ENCODE measurements around the gene PCYT1A.
"Not testable (repeated sequence)": the region's sequence is repeated elsewhere in the genome, so short reads cannot be mapped to it uniquely, and the experiment has no call there.

Gene PCYT1A

DNA sequence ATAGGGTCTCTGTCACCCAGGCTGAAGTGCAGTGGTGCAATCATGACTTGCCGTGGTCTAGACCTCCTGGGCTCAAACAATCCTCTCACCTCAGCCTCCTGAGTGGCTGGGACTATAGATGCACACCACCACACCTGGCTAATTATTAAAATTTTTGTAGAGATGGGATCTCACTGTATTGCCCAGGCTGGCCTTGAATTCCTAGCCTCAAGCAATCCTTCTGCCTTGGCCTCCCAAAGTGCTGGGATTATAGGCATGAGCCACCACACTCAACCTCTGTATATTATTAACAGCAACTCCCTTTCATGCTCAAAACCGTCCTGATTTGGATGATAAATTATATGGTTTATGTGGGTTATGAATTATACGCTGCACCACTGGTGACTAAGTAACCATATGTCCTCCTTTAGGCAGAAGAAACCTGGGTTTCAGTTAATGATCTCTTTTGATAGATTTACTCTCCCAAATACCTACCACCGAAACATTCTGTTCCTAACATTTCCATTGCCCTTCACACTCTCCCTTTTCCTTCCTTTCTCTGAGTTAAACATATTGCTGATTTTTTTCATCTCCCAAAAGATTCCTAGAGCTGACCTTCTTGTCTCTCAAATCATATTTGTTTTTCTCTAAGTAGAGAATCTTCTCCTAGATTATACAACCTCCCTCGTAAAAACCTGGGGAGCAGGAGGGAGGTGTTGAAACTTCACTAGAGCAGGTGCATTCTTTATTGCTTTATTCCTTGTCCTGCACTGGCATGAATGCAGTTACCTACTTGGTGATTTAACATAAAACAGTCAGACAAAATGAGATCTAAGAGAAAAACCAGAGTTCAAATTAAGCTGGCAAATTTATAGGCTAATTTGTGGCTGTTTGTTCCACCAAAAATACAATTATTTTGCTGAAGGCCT, 32.9 kb downstream of the PCYT1A start:
- H3K79me2 ChIP-seq (ENCODE audit: insufficient read depth, low read length) = no peaks in the 10 kb centered on the region
- H3K4me3 ChIP-seq (ENCODE audit: insufficient read depth, low read length, poor library complexity, severe bottlenecking) = no peak overlapping the region
- no peaks in the 10 kb centered on the region for H3F3A ChIP-seq (ENCODE audit: insufficient read depth)
- no peak overlapping the region for H3K27ac ChIP-seq (ENCODE audit: low read depth, low read length)
- H3K4me2 ChIP-seq (ENCODE audit: low read depth, low read length, poor library complexity, severe bottlenecking) = no peak overlapping the region
- H3K9me3 ChIP-seq (ENCODE audit: insufficient read depth, low read length) = no peaks in the 10 kb centered on the region
- H4K20me1 ChIP-seq (ENCODE audit: low read depth, low read length) = no peaks in the 10 kb centered on the region
- H3K36me3 ChIP-seq (ENCODE audit: low read length) = no peaks in the 10 kb centered on the region
- TF ChIP-seq, protein P1, sequence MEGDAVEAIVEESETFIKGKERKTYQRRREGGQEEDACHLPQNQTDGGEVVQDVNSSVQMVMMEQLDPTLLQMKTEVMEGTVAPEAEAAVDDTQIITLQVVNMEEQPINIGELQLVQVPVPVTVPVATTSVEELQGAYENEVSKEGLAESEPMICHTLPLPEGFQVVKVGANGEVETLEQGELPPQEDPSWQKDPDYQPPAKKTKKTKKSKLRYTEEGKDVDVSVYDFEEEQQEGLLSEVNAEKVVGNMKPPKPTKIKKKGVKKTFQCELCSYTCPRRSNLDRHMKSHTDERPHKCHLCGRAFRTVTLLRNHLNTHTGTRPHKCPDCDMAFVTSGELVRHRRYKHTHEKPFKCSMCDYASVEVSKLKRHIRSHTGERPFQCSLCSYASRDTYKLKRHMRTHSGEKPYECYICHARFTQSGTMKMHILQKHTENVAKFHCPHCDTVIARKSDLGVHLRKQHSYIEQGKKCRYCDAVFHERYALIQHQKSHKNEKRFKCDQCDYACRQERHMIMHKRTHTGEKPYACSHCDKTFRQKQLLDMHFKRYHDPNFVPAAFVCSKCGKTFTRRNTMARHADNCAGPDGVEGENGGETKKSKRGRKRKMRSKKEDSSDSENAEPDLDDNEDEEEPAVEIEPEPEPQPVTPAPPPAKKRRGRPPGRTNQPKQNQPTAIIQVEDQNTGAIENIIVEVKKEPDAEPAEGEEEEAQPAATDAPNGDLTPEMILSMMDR (IDR thresholded peaks at IDR 0.05; ENCODE audit: insufficient read depth, low read length, poor library complexity, severe bottlenecking) = no peak
- TF ChIP-seq EZH2phosphoT487 (conservative IDR thresholded peaks at IDR 0.05; ENCODE audit: low read length) = no peak
- H3K27me3 ChIP-seq (ENCODE audit: low read length) = no peaks in the 10 kb centered on the region
- H2AFZ ChIP-seq (ENCODE audit: low read depth, low read length, severe bottlenecking) = no peak overlapping the region
- H3K9ac ChIP-seq (ENCODE audit: low read length) = no peak overlapping the region
- no peaks in the 10 kb centered on the region for H3K9me2 ChIP-seq (replicated peaks; ENCODE audit: insufficient read depth, low read length)

DNA sequence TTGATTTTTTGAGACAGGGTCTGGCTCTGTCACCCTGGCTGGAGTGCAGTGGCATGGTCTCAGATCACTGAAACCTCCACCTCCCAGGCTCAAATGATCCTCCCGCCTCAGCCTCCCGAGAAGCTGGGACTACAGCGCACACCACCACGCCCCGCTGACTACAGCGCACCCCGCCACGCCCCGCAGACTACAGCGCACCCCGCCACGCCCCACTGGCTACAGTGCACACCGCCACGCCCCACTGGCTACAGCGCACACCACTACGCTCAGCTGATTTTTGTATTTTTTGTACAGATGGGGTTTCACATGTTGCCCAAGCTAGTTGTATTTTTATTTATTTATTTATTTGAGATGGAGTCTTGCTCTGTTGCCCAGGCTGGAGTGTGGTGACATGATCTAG, 35.6 kb downstream of the PCYT1A start:
- Histone ChIP-seq H3K9me2 (replicated peaks; ENCODE audit: insufficient read depth, low read length) (no peaks in the 10 kb centered on the region), H3K79me2 (ENCODE audit: insufficient read depth, low read length) (no peaks in the 10 kb centered on the region), H3K27ac (ENCODE audit: low read depth, low read length) (no peak overlapping the region), H4K20me1 (ENCODE audit: low read depth, low read length) (no peaks in the 10 kb centered on the region), H3K36me3 (ENCODE audit: low read length) (no peaks in the 10 kb centered on the region), H3K27me3 (ENCODE audit: low read length) (no peaks in the 10 kb centered on the region), H3F3A (ENCODE audit: insufficient read depth) (no peaks in the 10 kb centered on the region), H2AFZ (ENCODE audit: low read depth, low read length, severe bottlenecking) (no peak overlapping the region), H3K4me3 (ENCODE audit: insufficient read depth, low read length, poor library complexity, severe bottlenecking) (no peak overlapping the region), H3K9ac (ENCODE audit: low read length) (no peak overlapping the region), H3K4me2 (ENCODE audit: low read depth, low read length, poor library complexity, severe bottlenecking) (no peak overlapping the region), H3K9me3 (ENCODE audit: insufficient read depth, low read length) (no peaks in the 10 kb centered on the region)
- TF ChIP-seq, protein P1 (IDR thresholded peaks at IDR 0.05; ENCODE audit: insufficient read depth, low read length, poor library complexity, severe bottlenecking) = no peak
- no peak for TF ChIP-seq EZH2phosphoT487 (conservative IDR thresholded peaks at IDR 0.05; ENCODE audit: low read length)

DNA sequence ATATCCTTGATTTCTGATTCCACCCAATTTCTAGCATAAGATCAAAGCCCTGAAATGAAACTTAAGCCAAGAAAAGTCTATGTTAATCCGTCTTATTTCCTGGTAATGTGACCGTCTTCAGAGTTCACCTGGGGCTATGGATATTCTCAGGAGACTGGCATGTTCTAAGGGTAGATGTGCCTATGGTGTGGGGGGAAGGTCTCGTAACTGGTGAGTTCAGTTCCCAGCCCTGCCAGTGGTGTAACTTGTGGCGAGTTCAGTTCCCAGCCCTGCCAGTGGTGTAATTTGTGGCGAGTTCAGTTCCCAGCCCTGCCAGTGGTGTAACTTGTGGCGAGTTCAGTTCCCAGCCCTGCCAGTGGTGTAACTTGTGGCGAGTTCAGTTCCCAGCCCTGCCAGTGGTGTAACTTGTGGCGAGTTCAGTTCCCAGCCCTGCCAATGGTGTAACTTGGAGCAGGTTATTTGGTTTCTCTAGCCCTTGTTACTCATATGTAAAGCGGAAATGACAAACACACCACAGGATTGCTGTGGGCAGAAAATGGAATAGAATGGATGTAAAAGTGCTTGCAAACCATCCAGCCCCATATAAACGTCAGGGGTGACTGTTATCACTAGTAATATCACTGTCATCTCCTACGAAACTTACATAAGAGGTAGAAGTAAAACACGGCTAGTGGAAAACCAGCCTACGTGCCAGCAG, 40.8 kb downstream of the PCYT1A start:
- Histone ChIP-seq H3K36me3 (ENCODE audit: low read length) (no peaks in the 10 kb centered on the region), H3K27ac (ENCODE audit: low read depth, low read length) (no peak overlapping the region), H3K4me2 (ENCODE audit: low read depth, low read length, poor library complexity, severe bottlenecking) (no peak overlapping the region)

DNA sequence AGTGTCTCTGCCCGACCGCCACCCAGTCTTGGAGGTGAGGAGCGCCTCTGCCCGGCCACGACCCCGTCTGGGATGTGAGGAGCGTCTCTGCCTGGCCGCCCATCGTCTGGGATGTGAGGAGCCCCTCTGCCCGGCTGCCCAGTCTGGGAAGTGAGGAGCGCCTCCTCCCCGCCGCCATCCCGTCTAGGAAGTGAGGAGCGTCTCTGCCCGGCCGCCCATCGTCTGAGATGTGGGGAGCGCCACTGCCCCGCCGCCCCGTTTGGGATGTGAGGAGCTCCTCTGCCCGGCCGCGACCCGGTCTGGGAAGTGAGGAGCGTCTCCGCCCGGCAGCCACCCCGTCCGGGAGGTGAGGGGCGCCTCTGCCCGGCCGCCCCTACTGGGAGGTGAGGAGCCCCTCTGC, 43.4 kb downstream of the PCYT1A start:
- not testable (repeated sequence) for H3K4me3 ChIP-seq (ENCODE audit: insufficient read depth, low read length, poor library complexity, severe bottlenecking); H3K4me2 ChIP-seq (ENCODE audit: low read depth, low read length, poor library complexity, severe bottlenecking); H3K27ac ChIP-seq (ENCODE audit: low read depth, low read length); H4K20me1 ChIP-seq (ENCODE audit: low read depth, low read length); H3K36me3 ChIP-seq (ENCODE audit: low read length); H3K79me2 ChIP-seq (ENCODE audit: insufficient read depth, low read length); H3K9me3 ChIP-seq (ENCODE audit: insufficient read depth, low read length); H3K27me3 ChIP-seq (ENCODE audit: low read length); H2AFZ ChIP-seq (ENCODE audit: low read depth, low read length, severe bottlenecking); H3F3A ChIP-seq (ENCODE audit: insufficient read depth); H3K9me2 ChIP-seq (replicated peaks; ENCODE audit: insufficient read depth, low read length); H3K9ac ChIP-seq (ENCODE audit: low read length)

More for the DNA sequence above, 40.8 kb downstream of the PCYT1A start:
- H3K27me3 ChIP-seq (ENCODE audit: low read length) = no peaks in the 10 kb centered on the region
- TF ChIP-seq EZH2phosphoT487 (conservative IDR thresholded peaks at IDR 0.05; ENCODE audit: low read length) = no peak
- TF ChIP-seq, protein P1 (IDR thresholded peaks at IDR 0.05; ENCODE audit: insufficient read depth, low read length, poor library complexity, severe bottlenecking) = no peak
- H4K20me1 ChIP-seq (ENCODE audit: low read depth, low read length) = no peaks in the 10 kb centered on the region
- H3K79me2 ChIP-seq (ENCODE audit: insufficient read depth, low read length) = no peaks in the 10 kb centered on the region
- no peak overlapping the region for H2AFZ ChIP-seq (ENCODE audit: low read depth, low read length, severe bottlenecking)
- H3F3A ChIP-seq (ENCODE audit: insufficient read depth) = no peaks in the 10 kb centered on the region
- no peak overlapping the region for H3K9ac ChIP-seq (ENCODE audit: low read length)
- H3K9me2 ChIP-seq (replicated peaks; ENCODE audit: insufficient read depth, low read length) = no peaks in the 10 kb centered on the region
- no peak overlapping the region for H3K4me3 ChIP-seq (ENCODE audit: insufficient read depth, low read length, poor library complexity, severe bottlenecking)
- H3K9me3 ChIP-seq (ENCODE audit: insufficient read depth, low read length) = no peaks in the 10 kb centered on the region
